ENCODE measurements around the gene GPAM.
"Not testable (repeated sequence)": the region's sequence is repeated elsewhere in the genome, so short reads cannot be mapped to it uniquely, and the experiment has no call there.

GPAM gene

GRCh38 chr10:112197662-112198061 lies 14.1 kb upstream of the GPAM start:
- H2AK5ac ChIP-seq (ENCODE audit: low read length); H3K4me1 ChIP-seq (ENCODE audit: control insufficient read depth, low read depth, low read length); H3K18ac ChIP-seq (ENCODE audit: low read length); DNase-seq; H3K23ac ChIP-seq (ENCODE audit: low read length); H3K4me2 ChIP-seq (ENCODE audit: low read length); H2BK15ac ChIP-seq (replicated peaks; ENCODE audit: low read depth); H2BK120ac ChIP-seq (ENCODE audit: low read depth, low read length); H3K9ac ChIP-seq (ENCODE audit: low read length); H3K27me3 ChIP-seq (ENCODE audit: insufficient read depth, low read length, poor library complexity); H4K5ac ChIP-seq (ENCODE audit: low read length); H3K27ac ChIP-seq (ENCODE audit: low read depth, low read length); H4K8ac ChIP-seq (ENCODE audit: low read depth, low read length); H2BK5ac ChIP-seq (ENCODE audit: low read length); H3K79me1 ChIP-seq (ENCODE audit: low read length); H3K4me3 ChIP-seq (ENCODE audit: low read length); H3K79me2 ChIP-seq (ENCODE audit: control insufficient read depth, insufficient read depth, low read length); H3K4ac ChIP-seq (ENCODE audit: low read depth, low read length); H3K56ac ChIP-seq (ENCODE audit: low read length); H3K36me3 ChIP-seq (ENCODE audit: control insufficient read depth, insufficient read depth, low read length): not testable (repeated sequence)
- no CpG with 5 or more reads among the region's 2 CpGs for WGBS (ENCODE audit: extremely low coverage, insufficient coverage, low lambda C conversion rate)

- Histone ChIP-seq H3K36me3 (ENCODE audit: control insufficient read depth, insufficient read depth, low read length) (no peaks in the 10 kb centered on the region), H3K4me3 (ENCODE audit: low read length) (no peak overlapping the region), H4K5ac (ENCODE audit: low read length) (no peak overlapping the region), H3K27ac (ENCODE audit: low read depth, low read length) (no peak overlapping the region), H3K79me2 (ENCODE audit: control insufficient read depth, insufficient read depth, low read length) (no peaks in the 10 kb centered on the region), H2AK5ac (ENCODE audit: low read length) (no peak overlapping the region), H3K23ac (ENCODE audit: low read length) (no peak overlapping the region), H3K79me1 (ENCODE audit: low read length) (no peaks in the 10 kb centered on the region), H3K4me1 (ENCODE audit: control insufficient read depth, low read depth, low read length) (no peaks in the 10 kb centered on the region), H2BK15ac (replicated peaks; ENCODE audit: low read depth) (no peak overlapping the region), H3K27me3 (ENCODE audit: insufficient read depth, low read length, poor library complexity) (no peaks in the 10 kb centered on the region), H3K4ac (ENCODE audit: low read depth, low read length) (no peak overlapping the region), H3K56ac (ENCODE audit: low read length) (no peak overlapping the region), H3K18ac (ENCODE audit: low read length) (no peak overlapping the region), H4K8ac (ENCODE audit: low read depth, low read length) (no peak overlapping the region), H2BK5ac (ENCODE audit: low read length) (no peak overlapping the region), H2BK120ac (ENCODE audit: low read depth, low read length) (no peak overlapping the region), H3K4me2 (ENCODE audit: low read length) (no peak overlapping the region), H3K9ac (ENCODE audit: low read length) (no peak overlapping the region)
- WGBS (ENCODE audit: extremely low coverage, insufficient coverage, low lambda C conversion rate): 100% methylated on average over 3 of the region's 7 CpGs
- DNase-seq: no peak
Measured at GRCh38 chr10:112195224-112195623, 11.7 kb upstream of the GPAM start.

- H2AK5ac ChIP-seq (ENCODE audit: low read length): no peak overlapping the region
- H3K4ac ChIP-seq (ENCODE audit: low read depth, low read length): no peak overlapping the region
- no peak overlapping the region for H2BK120ac ChIP-seq (ENCODE audit: low read depth, low read length)
- H3K56ac ChIP-seq (ENCODE audit: low read length): no peak overlapping the region
- H4K8ac ChIP-seq (ENCODE audit: low read depth, low read length): no peak overlapping the region
- no peak overlapping the region for H2BK15ac ChIP-seq (replicated peaks; ENCODE audit: low read depth)
- H3K79me1 ChIP-seq (ENCODE audit: low read length): no peaks in the 10 kb centered on the region
- no peak overlapping the region for H3K4me3 ChIP-seq (ENCODE audit: low read length)
- H4K5ac ChIP-seq (ENCODE audit: low read length): no peak overlapping the region
- no peak overlapping the region for H3K9ac ChIP-seq (ENCODE audit: low read length)
- no peak overlapping the region for H3K23ac ChIP-seq (ENCODE audit: low read length)
- no CpG with 5 or more reads among the region's 6 CpGs for WGBS (ENCODE audit: extremely low coverage, insufficient coverage, low lambda C conversion rate)
- DNase-seq: no peak
- H3K27me3 ChIP-seq (ENCODE audit: insufficient read depth, low read length, poor library complexity): no peaks in the 10 kb centered on the region
- no peak overlapping the region for H3K27ac ChIP-seq (ENCODE audit: low read depth, low read length)
- no peaks in the 10 kb centered on the region for H3K36me3 ChIP-seq (ENCODE audit: control insufficient read depth, insufficient read depth, low read length)
- H2BK5ac ChIP-seq (ENCODE audit: low read length): no peak overlapping the region
- H3K4me2 ChIP-seq (ENCODE audit: low read length): no peak overlapping the region
- H3K79me2 ChIP-seq (ENCODE audit: control insufficient read depth, insufficient read depth, low read length): no peaks in the 10 kb centered on the region
- no peaks in the 10 kb centered on the region for H3K4me1 ChIP-seq (ENCODE audit: control insufficient read depth, low read depth, low read length)
- H3K18ac ChIP-seq (ENCODE audit: low read length): no peak overlapping the region
Measured at GRCh38 chr10:112191791-112192190, 8.2 kb upstream of the GPAM start.

GRCh38 chr10:112191041-112191590 lies 7.6 kb upstream of the GPAM start:
- Histone ChIP-seq H3K4ac (ENCODE audit: low read depth, low read length) (no peak overlapping the region), H3K4me3 (ENCODE audit: low read length) (no peak overlapping the region), H3K79me2 (ENCODE audit: control insufficient read depth, insufficient read depth, low read length) (no peaks in the 10 kb centered on the region), H3K23ac (ENCODE audit: low read length) (no peak overlapping the region), H2BK15ac (replicated peaks; ENCODE audit: low read depth) (no peak overlapping the region), H4K5ac (ENCODE audit: low read length) (no peak overlapping the region), H3K4me1 (ENCODE audit: control insufficient read depth, low read depth, low read length) (no peaks in the 10 kb centered on the region), H3K27me3 (ENCODE audit: insufficient read depth, low read length, poor library complexity) (no peaks in the 10 kb centered on the region), H3K4me2 (ENCODE audit: low read length) (no peak overlapping the region), H2AK5ac (ENCODE audit: low read length) (no peak overlapping the region), H3K36me3 (ENCODE audit: control insufficient read depth, insufficient read depth, low read length) (no peaks in the 10 kb centered on the region), H3K56ac (ENCODE audit: low read length) (no peak overlapping the region), H4K8ac (ENCODE audit: low read depth, low read length) (no peak overlapping the region), H3K27ac (ENCODE audit: low read depth, low read length) (no peak overlapping the region), H3K79me1 (ENCODE audit: low read length) (no peaks in the 10 kb centered on the region), H2BK5ac (ENCODE audit: low read length) (no peak overlapping the region), H2BK120ac (ENCODE audit: low read depth, low read length) (no peak overlapping the region), H3K18ac (ENCODE audit: low read length) (no peak overlapping the region), H3K9ac (ENCODE audit: low read length) (no peak overlapping the region)
- DNase-seq: no peak
- WGBS (ENCODE audit: extremely low coverage, insufficient coverage, low lambda C conversion rate): no CpG with 5 or more reads among the region's 4 CpGs

GRCh38 chr10:112189465-112189864 lies 5.9 kb upstream of the GPAM start:
- no peak for DNase-seq
- no peak overlapping the region for H3K27ac ChIP-seq (ENCODE audit: low read depth, low read length)

GRCh38 chr10:112187527-112187926 lies 4.0 kb upstream of the GPAM start:
- H3K18ac ChIP-seq (ENCODE audit: low read length): no peak overlapping the region
- H3K27me3 ChIP-seq (ENCODE audit: insufficient read depth, low read length, poor library complexity): no peaks in the 10 kb centered on the region
- no peaks in the 10 kb centered on the region for H3K79me2 ChIP-seq (ENCODE audit: control insufficient read depth, insufficient read depth, low read length)
- H3K23ac ChIP-seq (ENCODE audit: low read length): no peak overlapping the region
- no peak overlapping the region for H4K8ac ChIP-seq (ENCODE audit: low read depth, low read length)
- H3K9ac ChIP-seq (ENCODE audit: low read length): no peak overlapping the region
- peaks cover 4% of the 10 kb centered on the region for H3K79me1 ChIP-seq (ENCODE audit: low read length)
- no peak overlapping the region for H2AK5ac ChIP-seq (ENCODE audit: low read length)
- H3K4me3 ChIP-seq (ENCODE audit: low read length): no peak overlapping the region
- peaks cover 2% of the 10 kb centered on the region for H3K4me1 ChIP-seq (ENCODE audit: control insufficient read depth, low read depth, low read length)
- H3K4me2 ChIP-seq (ENCODE audit: low read length): no peak overlapping the region
- H2BK5ac ChIP-seq (ENCODE audit: low read length): no peak overlapping the region
- H3K56ac ChIP-seq (ENCODE audit: low read length): no peak overlapping the region
- no peaks in the 10 kb centered on the region for H3K36me3 ChIP-seq (ENCODE audit: control insufficient read depth, insufficient read depth, low read length)
- H2BK120ac ChIP-seq (ENCODE audit: low read depth, low read length): no peak overlapping the region
- no peak overlapping the region for H2BK15ac ChIP-seq (replicated peaks; ENCODE audit: low read depth)
- no peak overlapping the region for H3K27ac ChIP-seq (ENCODE audit: low read depth, low read length)
- no peak for DNase-seq
- H3K4ac ChIP-seq (ENCODE audit: low read depth, low read length): no peak overlapping the region
- 100% methylated on average over 1 of the region's 2 CpGs for WGBS (ENCODE audit: extremely low coverage, insufficient coverage, low lambda C conversion rate)
- no peak overlapping the region for H4K5ac ChIP-seq (ENCODE audit: low read length)

More at GRCh38 chr10:112189465-112189864, 5.9 kb upstream of the GPAM start:
- Histone ChIP-seq H3K27me3 (ENCODE audit: insufficient read depth, low read length, poor library complexity) (no peaks in the 10 kb centered on the region), H3K36me3 (ENCODE audit: control insufficient read depth, insufficient read depth, low read length) (no peaks in the 10 kb centered on the region), H3K18ac (ENCODE audit: low read length) (no peak overlapping the region), H2BK5ac (ENCODE audit: low read length) (no peak overlapping the region), H4K8ac (ENCODE audit: low read depth, low read length) (no peak overlapping the region), H3K4me3 (ENCODE audit: low read length) (no peak overlapping the region), H2BK120ac (ENCODE audit: low read depth, low read length) (no peak overlapping the region), H3K56ac (ENCODE audit: low read length) (no peak overlapping the region), H2BK15ac (replicated peaks; ENCODE audit: low read depth) (no peak overlapping the region), H3K4me2 (ENCODE audit: low read length) (no peak overlapping the region), H3K4me1 (ENCODE audit: control insufficient read depth, low read depth, low read length) (no peaks in the 10 kb centered on the region), H3K4ac (ENCODE audit: low read depth, low read length) (no peak overlapping the region), H3K23ac (ENCODE audit: low read length) (no peak overlapping the region), H3K79me2 (ENCODE audit: control insufficient read depth, insufficient read depth, low read length) (no peaks in the 10 kb centered on the region), H4K5ac (ENCODE audit: low read length) (no peak overlapping the region), H2AK5ac (ENCODE audit: low read length) (no peak overlapping the region), H3K79me1 (ENCODE audit: low read length) (no peaks in the 10 kb centered on the region), H3K9ac (ENCODE audit: low read length) (no peak overlapping the region)
- WGBS (ENCODE audit: extremely low coverage, insufficient coverage, low lambda C conversion rate): 100% methylated on average over 3 of the region's 5 CpGs

Measured in mesendoderm (in vitro differentiated cells).